Astrocyte of the cerebellum (primary cell): ENCODE measurements around the gene DERL3.

Source experiments
- DNase-seq: peaks from one replicate; pipeline ENCODE4 v3.0.0-alpha.2; 2011; ENCODE audit warnings: low read depth
- H3K4me3 ChIP-seq: 2 replicates; pipeline ENCODE4 v1.5.1; 2011; ENCODE audit warnings: mild to moderate bottlenecking, low read depth, low read length, moderate library complexity
- CTCF ChIP-seq: IDR thresholded peaks from 2 replicates; pipeline ENCODE4 v1.5.1; 2012; ENCODE audit warnings: low read length, low read depth, moderate library complexity, mild to moderate bottlenecking; ENCODE audit errors: missing control alignments
- in situ Hi-C: cut with HindIII; loops from 2 replicates; pipeline ENCODE4 v1.10.0; 2017; ENCODE audit warnings: low sequenced_read_pairs

Gene DERL3

GRCh38 chr22:23791738-23792645, 46.8 kb downstream of the DERL3 start:
- H3K4me3 ChIP-seq: no peak overlapping the region
- no peak for TF ChIP-seq CTCF
- DNase-seq: no peak
- in situ Hi-C loops: no loop called here

- H3K4me3 ChIP-seq: no peak overlapping the region
Observed at GRCh38 chr22:23790819-23791737, 47.7 kb downstream of the DERL3 start.

DNA sequence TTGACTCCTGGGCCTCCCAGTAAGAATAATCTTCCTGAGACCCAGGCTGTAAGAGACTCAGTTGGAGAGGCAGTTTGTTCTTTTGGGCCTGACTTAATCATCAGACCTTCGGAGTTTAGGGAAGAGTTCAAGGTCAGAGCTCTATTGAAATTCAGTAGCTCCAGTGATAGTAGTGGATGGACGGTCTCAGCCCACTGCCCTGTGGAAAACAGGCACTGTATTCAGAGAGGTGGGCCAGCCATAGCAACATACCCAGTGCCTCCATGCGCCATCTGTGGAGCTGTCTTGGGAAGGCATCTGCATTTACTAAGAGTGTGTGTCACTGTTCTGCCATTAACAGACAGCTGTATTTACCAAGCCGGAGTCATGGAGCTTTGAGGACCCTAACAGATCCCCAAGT, 49.2 kb downstream of the DERL3 start:
- no peak for TF ChIP-seq CTCF
- DNase-seq: no peak
- H3K4me3 ChIP-seq: no peak overlapping the region
- in situ Hi-C loops: no loop called here

More at GRCh38 chr22:23790819-23791737, 47.7 kb downstream of the DERL3 start:
- DNase-seq: no peak
- in situ Hi-C loops: no loop called here
- TF ChIP-seq CTCF: no peak

DNA sequence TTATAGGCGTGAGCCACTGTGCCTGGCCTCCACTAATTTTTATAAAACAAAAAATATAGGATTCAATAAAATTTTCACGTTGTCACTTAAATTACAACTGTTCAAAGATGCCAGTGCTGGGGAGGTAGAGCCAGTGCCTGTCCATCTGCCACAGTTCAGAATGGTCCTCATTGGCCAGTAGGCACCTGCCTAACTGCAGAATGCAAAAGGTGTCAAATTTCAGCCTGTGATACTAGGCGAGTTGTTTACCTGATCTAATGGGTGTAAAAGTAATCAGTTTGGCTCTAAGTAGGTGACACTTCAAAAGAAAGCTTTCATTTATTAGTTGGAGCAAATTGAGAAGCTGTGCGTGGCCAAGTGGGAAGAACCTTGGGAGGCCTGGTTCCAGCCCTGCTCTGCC, 49.7 kb downstream of the DERL3 start:
- no peak for TF ChIP-seq CTCF
- no peak overlapping the region for H3K4me3 ChIP-seq
- no peak for DNase-seq
- in situ Hi-C loops: no loop called here

DNA sequence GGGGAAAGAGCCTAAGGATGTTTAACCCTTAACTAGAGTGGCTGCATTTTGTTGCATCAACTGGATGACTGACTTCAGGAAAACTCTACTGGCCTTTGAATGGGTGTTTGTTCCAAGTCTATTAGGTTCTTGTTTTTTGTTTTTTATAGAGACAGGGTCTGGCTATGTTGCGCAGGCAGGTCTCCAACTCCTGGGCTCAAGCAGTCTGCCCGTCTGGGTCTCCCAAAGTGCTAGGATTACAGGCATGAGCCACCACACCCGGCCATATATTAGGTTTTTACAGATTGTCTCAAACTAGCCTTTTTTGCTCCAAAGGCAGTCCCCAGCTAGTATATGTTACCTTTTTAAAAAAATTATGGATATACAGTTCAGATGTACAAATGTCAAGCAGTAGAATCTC, 50.9 kb downstream of the DERL3 start:
- no peak for DNase-seq
- in situ Hi-C loops: no loop called here
- no peak for TF ChIP-seq CTCF
- H3K4me3 ChIP-seq: peak overlapping the region; percentile 86

- DNase-seq: no peak
- H3K4me3 ChIP-seq: peak overlapping the region; percentile 86
- no peak for TF ChIP-seq CTCF
- in situ Hi-C loops: no loop called here
Observed at GRCh38 chr22:23787600-23787896, 51.3 kb downstream of the DERL3 start.
